Stimulated activated memory B cell treated with anti-CD40 and anti-IgM and Interleukin-4, amounts not matched to agents 10 μg/mL and 1 μg/mL and 100 μg/mL, for 72 hours (primary cell): Measurements from ENCODE around the gene DDX52.
"Not testable (repeated sequence)": the region's sequence is repeated elsewhere in the genome, so short reads cannot be mapped to it uniquely, and the experiment has no call there.

ENCODE experiments used
- ATAC-seq: fragments of 150-1000 bp; cut with Tn5 transposase; 2 replicates; pipeline ENCODE4 v1.10.0; 2021
- H3K27ac Mint-ChIP-seq: one replicate; pipeline ENCODE4 v1.8.0; 2022; ENCODE audit warnings: mild to moderate bottlenecking, mixed read lengths
- H3K27me3 Mint-ChIP-seq: one replicate; pipeline ENCODE4 v1.8.0; 2022; ENCODE audit warnings: mixed read lengths
- H3K36me3 Mint-ChIP-seq: one replicate; pipeline ENCODE4 v1.8.0; 2022; ENCODE audit warnings: mixed read lengths
- H3K4me1 Mint-ChIP-seq: one replicate; pipeline ENCODE4 v1.8.0; 2022; ENCODE audit warnings: mixed read lengths
- H3K4me3 Mint-ChIP-seq: one replicate; pipeline ENCODE4 v1.8.0; 2022; ENCODE audit warnings: mild to moderate bottlenecking, moderate library complexity, mixed read lengths
- H3K9me3 Mint-ChIP-seq: one replicate; pipeline ENCODE4 v1.8.0; 2022; ENCODE audit warnings: mixed read lengths

The DDX52 gene

DNA sequence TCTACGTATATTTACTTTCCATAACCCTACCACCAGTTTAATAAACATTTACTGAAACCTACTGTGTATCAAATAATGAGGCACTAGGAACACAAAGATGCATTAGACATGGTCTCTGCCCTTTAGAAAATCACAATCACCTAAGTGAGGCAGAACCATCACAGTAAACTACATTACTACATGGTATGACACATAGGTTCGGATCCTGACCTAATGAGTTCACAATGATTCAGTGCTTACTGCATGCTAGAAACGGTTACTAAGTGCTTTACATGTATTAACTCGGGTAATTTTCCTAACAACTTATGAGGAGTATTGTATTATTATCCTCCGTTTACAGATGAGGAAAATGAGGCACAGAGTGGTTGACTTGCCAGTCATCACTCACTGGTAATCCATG is 28.9 kb downstream of the DDX52 start:
- Mint-ChIP-seq H3K4me3 (no peak overlapping the region), H3K4me1 (no peaks in the 10 kb centered on the region), H3K27me3 (no peaks in the 10 kb centered on the region), H3K27ac (no peak overlapping the region), H3K36me3 (peaks cover 12% of the 10 kb centered on the region), H3K9me3 (no peaks in the 10 kb centered on the region)
- ATAC-seq = no peak

DNA sequence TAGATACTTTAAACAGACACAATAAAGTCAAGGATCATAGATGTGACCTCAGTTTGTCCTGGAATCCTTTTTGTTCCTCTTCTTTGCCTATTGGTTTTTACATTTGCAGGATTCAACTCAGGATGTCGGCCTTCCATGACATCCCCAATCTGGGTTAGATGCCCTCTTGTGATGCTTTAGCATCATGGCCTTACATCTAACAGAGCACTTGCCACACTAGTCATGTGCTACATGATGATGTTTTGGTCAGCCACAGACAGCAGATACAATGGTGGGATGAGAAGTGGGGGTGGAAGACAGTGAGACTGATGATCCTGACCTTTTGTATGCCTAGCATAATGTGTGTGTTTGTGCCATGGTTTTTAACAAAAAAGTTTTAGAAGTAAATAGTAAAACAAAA is 32.3 kb downstream of the DDX52 start:
- H3K27ac Mint-ChIP-seq = peak overlapping the region; percentile 40

DNA sequence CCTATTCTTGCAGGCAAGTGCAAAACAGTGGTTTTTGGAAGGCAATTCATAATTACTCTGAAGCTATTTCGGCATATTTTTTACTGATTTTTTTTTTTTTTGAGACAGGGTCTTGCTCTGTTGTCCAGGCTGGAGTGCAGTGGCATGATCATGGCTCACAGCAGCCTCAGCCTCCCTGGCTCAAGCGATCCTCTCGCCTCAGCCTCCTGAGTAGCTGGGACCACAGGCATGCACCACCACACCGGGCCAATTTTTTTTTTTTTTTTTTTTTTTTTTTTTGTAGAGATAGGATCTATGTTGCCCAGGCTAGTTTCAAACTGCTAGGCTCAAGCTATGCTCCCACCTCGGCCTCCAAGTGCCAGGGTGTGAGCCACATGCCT is 33.2 kb downstream of the DDX52 start:
- not testable (repeated sequence) for H3K9me3 Mint-ChIP-seq, ATAC-seq, H3K27me3 Mint-ChIP-seq
- peak overlapping the region; percentile 96 for H3K4me3 Mint-ChIP-seq
- H3K27ac Mint-ChIP-seq = peak overlapping the region; percentile 95
- peaks cover 11% of the 10 kb centered on the region for H3K36me3 Mint-ChIP-seq
- peaks cover 26% of the 10 kb centered on the region for H3K4me1 Mint-ChIP-seq

More for the DNA sequence above, 32.3 kb downstream of the DDX52 start:
- H3K27me3 Mint-ChIP-seq = no peaks in the 10 kb centered on the region
- H3K36me3 Mint-ChIP-seq = peaks cover 9% of the 10 kb centered on the region
- no peak for ATAC-seq
- H3K4me3 Mint-ChIP-seq = no peak overlapping the region
- H3K9me3 Mint-ChIP-seq = no peaks in the 10 kb centered on the region
- peaks cover 18% of the 10 kb centered on the region for H3K4me1 Mint-ChIP-seq

DNA sequence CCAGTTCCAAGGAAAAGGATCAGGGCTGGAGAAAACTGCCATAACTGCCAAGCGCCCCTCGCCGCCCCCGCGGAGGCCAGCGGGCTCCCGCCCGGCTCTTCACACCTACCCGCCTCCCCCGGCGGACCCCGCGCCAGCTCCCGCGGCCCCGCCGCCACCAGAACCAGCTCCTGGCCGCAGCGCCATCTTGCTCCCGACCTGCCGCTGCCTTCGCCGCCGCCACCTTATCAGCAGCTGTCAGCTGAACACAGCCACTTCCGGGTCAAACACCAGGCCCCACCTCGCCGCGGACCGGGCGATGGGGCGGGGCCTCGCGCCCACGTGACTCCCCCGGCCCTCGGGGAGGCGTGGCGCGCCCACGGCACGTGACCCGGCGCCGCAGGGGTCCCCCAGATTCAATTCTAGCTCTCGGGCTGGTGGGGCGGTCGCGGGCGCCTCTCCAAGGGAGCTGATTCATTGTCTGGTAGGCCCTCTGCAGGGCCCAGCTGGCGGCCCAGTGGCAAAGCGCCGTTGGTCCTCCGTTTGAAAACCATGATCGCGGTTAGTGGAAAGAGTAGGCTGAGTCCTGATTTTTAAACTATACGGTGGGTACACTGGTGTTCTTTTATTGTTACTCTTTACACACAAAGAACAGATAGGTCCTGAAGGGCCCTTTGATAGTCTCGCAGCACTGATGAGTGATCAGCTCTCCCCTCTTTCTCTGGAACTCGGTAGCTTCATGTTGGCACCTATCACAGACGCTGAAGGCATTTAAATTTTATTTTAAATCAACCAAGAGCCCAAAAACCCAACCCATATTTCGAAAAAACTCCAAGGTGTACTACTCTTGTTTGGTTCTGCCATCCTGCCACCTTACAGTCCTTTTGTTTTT is 33.8 kb downstream of the DDX52 start, which contains the start of gene SYNRG:
Gene SYNRG (minus strand): TSS at position 249 of the 871 bp plus-strand sequence. CDS start 63 bp downstream, at position 186.
- Mint-ChIP-seq H3K27me3 (no peaks in the 10 kb centered on the region), H3K36me3 (peaks cover 12% of the 10 kb centered on the region)

DNA sequence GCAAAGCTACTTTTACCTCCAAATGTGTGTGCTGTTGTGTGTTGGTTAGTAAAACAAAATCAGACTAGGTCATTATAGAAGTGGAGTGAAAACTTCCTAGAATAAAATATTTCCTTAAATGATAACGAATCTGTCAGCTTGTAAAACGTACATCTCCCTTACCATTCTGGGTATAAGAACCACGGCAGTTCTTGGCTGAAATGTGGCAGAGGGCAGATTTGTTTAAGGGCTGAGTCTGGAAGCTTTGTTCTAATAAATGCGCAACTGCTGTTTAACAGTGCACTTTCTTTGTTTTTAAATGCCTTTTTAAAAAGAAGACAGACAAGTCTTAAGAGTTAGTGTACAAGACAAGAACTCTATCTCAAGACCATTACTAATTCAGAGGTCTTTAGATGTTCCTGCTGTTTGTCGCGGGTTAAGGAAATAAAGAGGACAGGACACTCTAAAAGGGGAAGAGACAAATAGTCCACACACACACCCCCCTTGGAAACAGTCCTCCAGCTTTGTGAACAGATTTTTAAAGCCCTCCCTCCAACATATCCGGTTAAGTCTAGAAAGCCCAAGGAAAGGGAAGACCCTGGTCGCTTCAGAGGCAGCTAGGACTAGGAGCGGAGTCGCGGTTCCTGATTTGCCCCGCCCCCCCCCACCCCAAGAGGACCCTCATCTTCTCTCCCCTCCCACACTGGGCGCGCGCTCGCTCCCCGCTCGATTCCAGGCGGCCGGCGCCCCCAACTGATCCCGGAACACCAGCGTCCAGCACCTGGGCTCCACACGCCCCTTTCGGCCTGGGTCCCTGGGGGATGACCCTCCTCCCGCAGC is 34.7 kb downstream of the DDX52 start:
- Mint-ChIP-seq H3K27ac (peak overlapping the region; percentile 95), H3K27me3 (no peaks in the 10 kb centered on the region), H3K4me3 (peak overlapping the region; percentile 96), H3K4me1 (peaks cover 34% of the 10 kb centered on the region), H3K9me3 (no peaks in the 10 kb centered on the region), H3K36me3 (peaks cover 16% of the 10 kb centered on the region)
- peak; percentile 56 for ATAC-seq

More for the DNA sequence above, 33.8 kb downstream of the DDX52 start, which contains the start of gene SYNRG:
- peak; percentile 98 for ATAC-seq
- Mint-ChIP-seq H3K9me3 (no peaks in the 10 kb centered on the region), H3K4me3 (peak within 1 kb of the TSS; percentile 96), H3K4me1 (peaks cover 30% of the 10 kb centered on the region), H3K27ac (peak within 1 kb of the TSS; percentile 95)

DNA sequence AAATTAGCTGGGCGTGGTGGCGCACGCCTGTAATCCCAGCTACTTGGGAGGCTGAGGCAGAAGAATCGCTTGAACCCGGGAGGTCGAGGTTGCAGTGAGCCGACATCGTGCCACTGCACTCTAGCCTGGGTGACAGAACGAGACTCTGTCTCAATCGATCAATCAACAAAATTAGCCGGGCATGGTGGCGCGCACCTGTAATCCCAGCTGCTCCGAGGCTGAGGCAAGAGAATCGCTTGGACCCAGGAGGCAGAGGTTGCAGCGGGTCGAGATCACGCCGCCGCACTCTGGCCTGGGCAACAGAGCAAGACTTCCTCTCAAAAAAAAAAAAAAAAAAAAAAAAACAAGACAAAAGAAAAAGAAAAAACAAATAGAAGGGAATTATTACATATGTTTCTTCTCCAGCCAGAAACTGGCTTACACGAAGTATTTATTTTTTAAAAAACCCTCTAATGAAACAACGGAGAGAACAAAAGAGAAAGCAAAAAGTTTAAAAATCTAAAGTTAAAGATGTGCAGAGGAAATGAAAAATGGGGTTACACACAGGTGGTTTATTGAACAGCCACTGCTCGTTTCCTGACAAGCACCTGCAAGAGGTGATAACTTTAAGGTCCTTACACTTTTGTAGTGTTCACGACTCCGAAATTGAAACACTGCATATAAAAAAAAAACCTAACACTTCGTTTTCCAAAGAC is 35.5 kb downstream of the DDX52 start:
- H3K9me3 Mint-ChIP-seq = no peaks in the 10 kb centered on the region
- no peaks in the 10 kb centered on the region for H3K27me3 Mint-ChIP-seq
- H3K4me3 Mint-ChIP-seq = peak overlapping the region; percentile 96
- peak overlapping the region; percentile 95 for H3K27ac Mint-ChIP-seq
- H3K36me3 Mint-ChIP-seq = peaks cover 18% of the 10 kb centered on the region
- peak; percentile 18 for ATAC-seq
- H3K4me1 Mint-ChIP-seq = peaks cover 37% of the 10 kb centered on the region

DNA sequence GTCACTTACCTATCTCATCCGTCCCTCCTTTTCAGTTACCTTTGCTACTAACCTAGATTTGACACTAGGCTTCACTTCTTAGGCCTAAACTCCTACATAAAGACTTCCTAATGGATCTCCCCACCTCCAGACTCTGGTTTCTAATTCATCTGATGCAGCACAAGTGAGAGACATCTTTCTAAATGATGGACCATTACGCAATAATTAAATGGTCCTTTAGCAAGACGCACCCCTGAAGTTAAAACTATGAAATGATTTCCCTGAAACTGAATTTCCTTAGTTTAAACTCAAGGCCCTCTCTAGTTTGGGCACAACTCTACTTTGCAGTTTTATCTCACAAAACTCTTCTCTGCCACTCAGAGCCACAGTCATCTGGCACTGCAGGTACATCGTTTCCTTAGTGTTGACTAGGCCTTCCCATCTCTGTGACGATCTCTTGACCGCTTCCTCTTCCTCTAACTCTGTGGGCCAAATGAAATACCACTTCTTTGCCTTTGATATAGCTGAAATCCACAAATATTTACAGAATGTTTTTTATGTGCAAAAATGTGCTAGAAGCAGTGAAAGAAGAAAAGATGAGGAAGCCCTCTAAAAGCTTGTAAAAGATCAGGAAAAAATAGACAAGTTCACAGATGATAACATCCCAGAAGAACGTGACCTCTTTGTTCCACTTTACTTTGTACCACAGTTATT is 37.3 kb downstream of the DDX52 start:
- no peak for ATAC-seq
- H3K4me1 Mint-ChIP-seq = peaks cover 45% of the 10 kb centered on the region
- peak overlapping the region; percentile 82 for H3K27ac Mint-ChIP-seq
- H3K27me3 Mint-ChIP-seq = no peaks in the 10 kb centered on the region
- peaks cover 25% of the 10 kb centered on the region for H3K36me3 Mint-ChIP-seq
- H3K4me3 Mint-ChIP-seq = peak overlapping the region; percentile 54
- no peaks in the 10 kb centered on the region for H3K9me3 Mint-ChIP-seq

DNA sequence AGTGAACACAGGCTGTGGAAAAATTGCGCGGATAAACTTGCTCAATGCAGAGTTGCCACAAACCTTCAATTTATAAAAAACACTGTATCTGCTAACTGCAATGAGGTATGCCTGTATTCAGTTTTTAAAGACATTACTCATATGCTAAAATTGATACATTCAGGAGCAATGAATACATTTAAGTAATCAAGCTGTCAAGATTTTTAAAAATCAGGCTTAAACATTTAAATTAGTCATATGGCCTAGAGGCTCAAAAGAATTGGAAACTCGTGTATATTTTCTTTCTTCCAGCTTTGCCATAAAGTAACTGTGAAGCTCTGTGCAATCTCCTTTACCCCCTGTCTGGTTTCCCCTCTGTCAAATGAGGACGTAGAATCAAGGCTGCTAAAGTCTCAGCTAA is 38.2 kb downstream of the DDX52 start:
- no peak overlapping the region for H3K4me3 Mint-ChIP-seq

DNA sequence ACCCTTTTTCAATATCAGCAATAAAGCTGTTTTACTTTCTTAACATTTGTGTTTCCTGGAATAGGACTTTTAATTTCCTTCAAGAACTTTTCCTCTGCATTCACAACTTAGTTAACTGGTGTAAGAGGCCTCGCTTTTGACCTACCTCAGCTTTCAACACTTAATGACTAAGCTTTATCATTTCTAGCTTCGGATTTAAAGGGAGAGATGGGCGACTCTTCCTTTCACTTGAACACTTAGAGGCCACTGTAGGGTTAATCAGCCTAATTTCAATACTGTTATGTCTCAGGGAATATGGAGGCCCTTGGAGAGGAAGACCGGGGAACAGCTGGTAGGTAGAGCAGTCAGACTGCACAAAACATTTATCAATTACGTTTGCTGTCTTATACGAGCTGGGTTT is 38.7 kb downstream of the DDX52 start:
- H3K4me1 Mint-ChIP-seq = peaks cover 45% of the 10 kb centered on the region
- no peaks in the 10 kb centered on the region for H3K27me3 Mint-ChIP-seq
- ATAC-seq = no peak
- H3K36me3 Mint-ChIP-seq = peaks cover 25% of the 10 kb centered on the region
- no peak overlapping the region for H3K4me3 Mint-ChIP-seq
- H3K9me3 Mint-ChIP-seq = no peaks in the 10 kb centered on the region
- H3K27ac Mint-ChIP-seq = no peak overlapping the region

More for the DNA sequence above, 38.2 kb downstream of the DDX52 start:
- no peaks in the 10 kb centered on the region for H3K9me3 Mint-ChIP-seq
- H3K4me1 Mint-ChIP-seq = peaks cover 45% of the 10 kb centered on the region
- no peak for ATAC-seq
- H3K27ac Mint-ChIP-seq = peak overlapping the region; percentile 82
- H3K36me3 Mint-ChIP-seq = peaks cover 25% of the 10 kb centered on the region
- H3K27me3 Mint-ChIP-seq = no peaks in the 10 kb centered on the region

DNA sequence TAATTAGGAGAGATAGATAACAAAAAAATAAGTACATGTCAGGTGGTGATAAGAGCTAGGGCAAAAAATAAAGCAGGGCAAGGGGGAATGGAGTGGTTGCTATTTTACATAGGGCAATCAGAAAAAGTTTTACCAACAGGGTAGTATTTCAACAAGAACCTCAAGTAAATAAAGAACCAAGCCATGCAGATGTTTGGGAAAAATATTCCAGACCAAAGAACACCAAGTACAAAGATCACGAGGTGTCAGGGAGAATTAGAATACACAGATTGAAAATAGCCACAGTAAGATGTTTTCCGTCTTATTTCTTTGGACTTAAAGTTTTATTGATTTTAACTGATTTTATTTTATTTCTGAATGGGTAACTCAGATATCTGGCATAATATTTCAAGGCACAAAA is 45.1 kb downstream of the DDX52 start:
- no peak overlapping the region for H3K27ac Mint-ChIP-seq
- no peak for ATAC-seq
- no peaks in the 10 kb centered on the region for H3K27me3 Mint-ChIP-seq
- peaks cover 45% of the 10 kb centered on the region for H3K36me3 Mint-ChIP-seq
- H3K4me3 Mint-ChIP-seq = no peak overlapping the region
- H3K9me3 Mint-ChIP-seq = no peaks in the 10 kb centered on the region
- H3K4me1 Mint-ChIP-seq = peaks cover 32% of the 10 kb centered on the region

DNA sequence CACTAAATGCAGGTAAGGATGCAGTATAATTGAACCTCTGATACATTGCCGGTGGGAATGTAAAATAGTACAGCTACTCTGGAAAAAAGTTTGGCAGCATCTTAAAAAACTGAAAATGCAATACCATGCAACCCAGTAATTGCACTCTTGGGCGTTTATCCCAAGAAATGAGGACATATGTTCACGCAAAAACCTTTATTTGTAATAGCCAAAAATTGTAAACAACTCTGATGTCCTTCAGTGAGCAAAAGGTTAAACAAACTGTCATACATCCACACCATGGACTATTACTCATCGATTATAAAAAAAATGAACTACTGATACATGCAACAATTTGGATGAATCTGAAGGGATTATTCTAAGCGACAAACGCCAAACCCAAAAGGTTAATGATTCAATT is 51.0 kb downstream of the DDX52 start:
- no peak for ATAC-seq
- H3K36me3 Mint-ChIP-seq = peaks cover 57% of the 10 kb centered on the region
- H3K27me3 Mint-ChIP-seq = no peaks in the 10 kb centered on the region
- peaks cover 37% of the 10 kb centered on the region for H3K4me1 Mint-ChIP-seq
- H3K27ac Mint-ChIP-seq = no peak overlapping the region
- no peak overlapping the region for H3K4me3 Mint-ChIP-seq
- H3K9me3 Mint-ChIP-seq = no peaks in the 10 kb centered on the region

DNA sequence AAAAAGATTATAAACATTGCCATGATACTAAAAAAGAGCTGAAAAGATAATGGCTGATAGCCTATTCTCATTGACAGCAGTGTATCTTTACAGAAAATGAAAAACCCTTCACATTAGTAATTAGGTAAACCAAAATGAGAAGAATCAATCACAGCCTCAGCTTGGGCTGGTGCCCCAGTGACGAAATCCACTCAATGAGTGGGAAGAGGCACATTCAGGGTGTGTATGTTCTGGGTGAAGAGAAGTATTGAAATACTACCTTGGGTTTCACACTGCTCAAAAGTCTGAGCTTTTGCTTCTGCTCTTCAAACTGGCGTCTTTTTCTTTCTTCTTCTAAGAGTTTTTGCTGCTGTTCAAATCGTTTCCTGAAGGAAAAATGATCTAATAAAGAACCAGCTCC is 58.2 kb downstream of the DDX52 start:
- H3K9me3 Mint-ChIP-seq = no peaks in the 10 kb centered on the region
- no peak overlapping the region for H3K27ac Mint-ChIP-seq
- no peaks in the 10 kb centered on the region for H3K27me3 Mint-ChIP-seq
- ATAC-seq = no peak
- peaks cover 13% of the 10 kb centered on the region for H3K4me1 Mint-ChIP-seq
- H3K36me3 Mint-ChIP-seq = peaks cover 39% of the 10 kb centered on the region
- H3K4me3 Mint-ChIP-seq = no peak overlapping the region

DNA sequence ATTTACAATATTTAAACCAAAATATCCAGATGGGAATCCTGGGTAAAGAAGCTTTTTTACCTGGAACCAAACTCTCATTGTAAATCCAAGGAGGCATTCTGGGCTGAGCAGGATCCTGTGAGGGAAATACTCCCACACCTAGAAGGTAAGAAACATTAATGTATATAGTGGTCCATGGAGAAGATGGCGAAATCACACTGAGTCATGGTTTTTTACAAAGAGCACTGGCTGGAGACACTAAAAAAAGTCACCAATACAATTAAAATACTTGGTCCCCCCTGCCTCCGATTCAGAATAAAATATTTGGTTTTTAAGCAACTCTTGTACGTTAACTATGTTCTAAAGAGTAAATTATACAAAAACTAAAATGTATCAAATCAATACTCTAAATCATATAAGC is 67.0 kb downstream of the DDX52 start:
- no peak overlapping the region for H3K4me3 Mint-ChIP-seq
- peaks cover 43% of the 10 kb centered on the region for H3K36me3 Mint-ChIP-seq
- no peak overlapping the region for H3K27ac Mint-ChIP-seq
- no peaks in the 10 kb centered on the region for H3K9me3 Mint-ChIP-seq
- H3K4me1 Mint-ChIP-seq = no peaks in the 10 kb centered on the region
- no peak for ATAC-seq
- no peaks in the 10 kb centered on the region for H3K27me3 Mint-ChIP-seq

DNA sequence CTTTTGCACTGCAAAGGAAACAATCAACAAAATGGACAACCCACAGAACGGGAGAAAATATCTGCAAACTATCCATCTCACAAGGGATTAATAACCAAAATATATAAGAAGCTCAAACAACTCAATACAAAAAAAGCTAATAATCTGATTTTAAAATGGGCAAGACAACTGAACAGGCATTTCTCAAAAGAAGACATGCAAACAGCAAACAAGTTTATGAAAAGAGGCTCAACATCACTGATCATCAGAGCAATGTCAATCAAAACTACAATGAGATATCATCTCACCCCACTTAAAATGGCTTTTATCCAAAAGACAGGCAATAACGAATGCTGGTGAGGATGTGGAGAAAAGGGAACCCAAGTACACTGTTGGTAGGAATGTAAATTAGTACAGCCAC is 68.8 kb downstream of the DDX52 start:
- Mint-ChIP-seq H3K4me3 (no peak overlapping the region), H3K27me3 (no peaks in the 10 kb centered on the region), H3K9me3 (no peaks in the 10 kb centered on the region), H3K36me3 (peaks cover 48% of the 10 kb centered on the region), H3K4me1 (no peaks in the 10 kb centered on the region), H3K27ac (no peak overlapping the region)
- no peak for ATAC-seq
